Measurements from ENCODE around the gene SMIM11. TPM values are rescaled to one million over a fixed set of nuclear protein-coding genes. Genes with fewer than 3 reads are reported as not detected.
"Not testable (repeated sequence)": the region's sequence is repeated elsewhere in the genome, so short reads cannot be mapped to it uniquely, and the experiment has no call there.

Gene SMIM11
- polyA plus RNA-seq, 4 donors = 4.2 to 9.3 TPM; not detected in 2

DNA sequence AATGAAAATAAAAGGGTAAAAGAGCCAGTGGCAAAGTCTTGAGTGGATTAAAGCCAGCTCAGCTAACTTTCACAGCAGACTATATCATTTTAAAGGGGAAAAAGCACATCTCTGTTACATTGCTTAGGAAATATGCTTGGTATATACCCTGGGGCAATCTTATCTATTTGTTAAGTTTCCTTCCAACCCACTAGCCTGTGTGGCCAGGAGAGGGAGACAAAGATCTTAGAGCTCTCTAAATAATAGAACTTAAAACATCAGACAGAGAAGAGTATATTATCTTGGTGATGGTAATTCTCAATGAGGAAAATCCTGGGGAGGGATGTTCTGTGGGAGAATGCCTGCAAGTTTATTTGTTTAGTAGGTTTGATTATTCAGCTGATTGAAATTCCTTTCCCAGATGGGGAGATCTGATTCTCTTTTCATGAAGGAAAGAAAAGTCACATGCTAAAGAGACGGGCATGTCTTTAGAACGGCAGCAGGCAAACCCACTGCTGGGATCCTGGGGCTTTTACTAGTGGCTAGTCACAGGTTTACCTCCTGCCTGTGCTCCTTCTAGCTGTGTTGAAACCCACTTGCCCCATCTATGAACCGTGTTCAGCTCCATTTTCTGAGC is 7.9 kb upstream of the SMIM11 start:
- Histone ChIP-seq H3K36me3 (ENCODE audit: control insufficient read depth in 3 of 3, insufficient read depth in 2 of 3, low read depth in 1 of 3, low read length in 3 of 3) (no peaks in the 10 kb centered on the region), H3K4me1 (ENCODE audit: control insufficient read depth in 3 of 3, insufficient read depth in 2 of 3, low read depth in 1 of 3, low read length in 2 of 3) (peaks cover 0 to 7% (median 0%) of the 10 kb centered on the region in 3 donors), H3K27ac (ENCODE audit: low read depth in 1 of 3, low read length in 2 of 3) (no peak overlapping the region), H3K27me3 (ENCODE audit: control insufficient read depth in 3 of 3, insufficient read depth in 3 of 3, low read length in 3 of 3) (no peaks in the 10 kb centered on the region), H3K4me3 (ENCODE audit: low read depth in 1 of 3, low read length in 3 of 3) (no peak overlapping the region), H3K9me3 (ENCODE audit: control insufficient read depth in 2 of 2, insufficient read depth in 1 of 2, low read depth in 1 of 2, low read length in 1 of 2) (no peaks in the 10 kb centered on the region)
- 65 to 76% (median 70%) methylated on average over 3 of the region's 3 CpGs for WGBS, 3 donors
- DNase-seq (peak; percentile 62 to 70), FAIRE-seq (no peak)

DNA sequence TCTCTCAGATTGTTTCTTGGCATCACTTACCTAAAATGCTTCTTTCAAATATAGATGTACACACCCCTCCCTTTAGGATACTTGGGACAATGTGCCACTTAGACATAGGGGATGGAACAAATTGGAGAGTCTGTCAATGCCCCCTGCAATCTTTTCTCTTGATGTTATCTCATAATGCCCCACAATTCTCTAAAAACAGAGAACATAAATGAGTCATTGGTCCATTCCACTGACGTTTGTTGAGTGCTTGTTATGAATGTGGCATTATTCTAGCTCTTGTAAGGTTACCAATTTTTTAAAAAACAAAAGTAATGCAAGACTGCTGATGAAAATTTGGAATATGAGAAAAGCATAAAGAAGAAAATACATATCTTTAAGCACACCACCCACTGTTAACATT is 5.6 kb upstream of the SMIM11 start:
- Histone ChIP-seq H3K9me3 (ENCODE audit: control insufficient read depth in 2 of 2, insufficient read depth in 1 of 2, low read depth in 1 of 2, low read length in 1 of 2) (no peaks in the 10 kb centered on the region), H3K27ac (ENCODE audit: low read depth in 1 of 3, low read length in 2 of 3) (no peak overlapping the region), H3K4me3 (ENCODE audit: low read depth in 1 of 3, low read length in 3 of 3) (no peak overlapping the region), H3K4me1 (ENCODE audit: control insufficient read depth in 3 of 3, insufficient read depth in 2 of 3, low read depth in 1 of 3, low read length in 2 of 3) (peaks cover 0 to 3% (median 0%) of the 10 kb centered on the region in 3 donors), H3K36me3 (ENCODE audit: control insufficient read depth in 3 of 3, insufficient read depth in 2 of 3, low read depth in 1 of 3, low read length in 3 of 3) (no peaks in the 10 kb centered on the region), H3K27me3 (ENCODE audit: control insufficient read depth in 3 of 3, insufficient read depth in 3 of 3, low read length in 3 of 3) (no peaks in the 10 kb centered on the region)
- DNase-seq (no peak), FAIRE-seq (no peak)
- 14 to 32% (median 25%) methylated on average over 1 of the region's 1 CpG for WGBS, 3 donors

DNA sequence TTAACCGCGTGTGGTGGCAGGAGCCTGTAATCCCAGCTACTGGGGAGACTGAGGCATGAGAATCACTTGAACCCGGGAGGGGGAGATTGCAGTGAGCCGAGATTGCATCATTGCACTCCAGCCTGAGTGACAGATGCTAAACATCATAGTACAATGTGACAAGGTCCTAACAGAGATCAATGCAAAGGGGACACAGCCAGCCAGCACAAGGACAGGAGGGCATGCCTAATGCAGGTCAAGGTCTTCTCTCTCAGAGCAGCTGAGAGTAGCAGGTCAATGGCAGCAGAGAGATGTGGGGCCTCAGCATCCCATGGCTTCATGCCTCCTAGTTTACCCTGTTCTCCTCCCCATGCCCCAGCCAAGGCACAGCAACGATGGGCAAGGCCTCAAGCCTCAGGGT is 3.0 kb upstream of the SMIM11 start:
- no peak overlapping the region for H3K4me3 ChIP-seq (ENCODE audit: low read depth in 1 of 3, low read length in 3 of 3)
- FAIRE-seq = no peak
- WGBS, 3 donors = 91 to 93% (median 92%) methylated on average over 5 of the region's 5 CpGs
- no peaks in the 10 kb centered on the region for H3K4me1 ChIP-seq (ENCODE audit: control insufficient read depth in 3 of 3, insufficient read depth in 2 of 3, low read depth in 1 of 3, low read length in 2 of 3)
- H3K27ac ChIP-seq (ENCODE audit: low read depth in 1 of 3, low read length in 2 of 3) = no peak overlapping the region
- H3K27me3 ChIP-seq (ENCODE audit: control insufficient read depth in 3 of 3, insufficient read depth in 3 of 3, low read length in 3 of 3) = no peaks in the 10 kb centered on the region
- DNase-seq = no peak
- H3K36me3 ChIP-seq (ENCODE audit: control insufficient read depth in 3 of 3, insufficient read depth in 2 of 3, low read depth in 1 of 3, low read length in 3 of 3) = no peaks in the 10 kb centered on the region
- H3K9me3 ChIP-seq (ENCODE audit: control insufficient read depth in 2 of 2, insufficient read depth in 1 of 2, low read depth in 1 of 2, low read length in 1 of 2) = no peaks in the 10 kb centered on the region

DNA sequence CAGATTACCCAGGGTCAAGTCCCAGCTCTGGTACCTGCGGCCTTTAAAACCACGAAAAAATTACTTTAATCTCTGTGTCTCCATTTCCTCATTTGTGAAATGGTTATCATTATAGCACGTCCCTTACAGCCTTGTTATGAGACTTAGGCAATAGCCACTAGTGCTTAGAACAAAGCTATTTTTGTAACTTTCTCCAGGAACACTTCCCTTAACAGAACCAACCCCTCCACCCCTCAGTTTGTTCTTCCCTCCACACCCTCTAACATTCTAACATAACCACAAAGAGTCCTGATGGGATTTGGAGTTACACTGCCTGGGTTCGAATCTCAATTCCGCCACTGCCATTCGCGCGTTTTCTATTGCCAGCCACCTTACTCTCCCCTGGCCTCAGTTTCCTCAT is 845 bp upstream of the SMIM11 start:
- H3K27ac ChIP-seq (ENCODE audit: low read depth in 1 of 3, low read length in 2 of 3); H3K4me3 ChIP-seq (ENCODE audit: low read depth in 1 of 3, low read length in 3 of 3); H3K36me3 ChIP-seq (ENCODE audit: control insufficient read depth in 3 of 3, insufficient read depth in 2 of 3, low read depth in 1 of 3, low read length in 3 of 3); H3K4me1 ChIP-seq (ENCODE audit: control insufficient read depth in 3 of 3, insufficient read depth in 2 of 3, low read depth in 1 of 3, low read length in 2 of 3); DNase-seq; H3K27me3 ChIP-seq (ENCODE audit: control insufficient read depth in 3 of 3, insufficient read depth in 3 of 3, low read length in 3 of 3); FAIRE-seq; H3K9me3 ChIP-seq (ENCODE audit: control insufficient read depth in 2 of 2, insufficient read depth in 1 of 2, low read depth in 1 of 2, low read length in 1 of 2): not testable (repeated sequence)
- no CpG with 5 or more reads among the region's 8 CpGs for WGBS, 3 donors

DNA sequence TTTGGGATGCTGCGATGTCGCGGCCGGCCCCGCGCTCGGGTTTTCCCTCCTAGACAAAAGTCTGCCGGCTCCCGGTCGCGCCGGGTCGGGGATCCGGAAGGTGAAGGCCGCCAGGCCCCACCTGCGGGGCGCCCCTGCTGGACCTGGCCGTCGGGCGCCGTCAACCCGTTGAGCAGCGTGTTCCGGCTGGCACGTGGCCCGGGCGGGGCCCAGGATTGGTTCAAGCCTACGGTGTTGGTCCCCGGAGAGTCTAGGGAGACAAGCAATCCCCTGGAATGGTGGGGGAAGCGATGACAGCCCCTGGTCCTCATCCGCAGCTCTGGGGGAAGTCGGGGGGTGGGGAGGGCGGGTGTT is 289 bp downstream of the SMIM11 start:
- not testable (repeated sequence) for H3K27ac ChIP-seq (ENCODE audit: low read depth in 1 of 3, low read length in 2 of 3); H3K27me3 ChIP-seq (ENCODE audit: control insufficient read depth in 3 of 3, insufficient read depth in 3 of 3, low read length in 3 of 3); H3K36me3 ChIP-seq (ENCODE audit: control insufficient read depth in 3 of 3, insufficient read depth in 2 of 3, low read depth in 1 of 3, low read length in 3 of 3); H3K4me3 ChIP-seq (ENCODE audit: low read depth in 1 of 3, low read length in 3 of 3); H3K4me1 ChIP-seq (ENCODE audit: control insufficient read depth in 3 of 3, insufficient read depth in 2 of 3, low read depth in 1 of 3, low read length in 2 of 3); FAIRE-seq; H3K9me3 ChIP-seq (ENCODE audit: control insufficient read depth in 2 of 2, insufficient read depth in 1 of 2, low read depth in 1 of 2, low read length in 1 of 2); DNase-seq
- no CpG with 5 or more reads among the region's 33 CpGs for WGBS, 3 donors

DNA sequence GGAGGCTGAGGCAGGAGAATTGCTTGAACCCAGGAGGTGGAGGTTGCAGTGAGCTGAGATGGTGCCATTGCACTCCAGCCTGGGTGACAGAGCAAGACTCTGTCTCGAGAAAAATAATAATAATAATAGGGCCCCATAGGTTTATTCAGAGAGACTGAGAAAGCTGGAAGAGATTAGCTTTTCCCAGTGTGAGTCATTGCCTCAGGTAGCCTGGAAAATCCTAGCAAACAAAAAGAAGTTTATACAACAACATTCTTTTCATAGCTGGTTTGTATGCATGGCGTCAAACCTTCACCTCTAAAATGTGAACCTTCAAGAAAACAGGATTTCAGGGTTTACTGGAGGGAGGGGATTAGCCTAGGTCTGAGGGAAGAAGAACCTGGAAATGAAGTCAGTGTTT is 7.8 kb downstream of the SMIM11 start:
- not testable (repeated sequence) for H3K27me3 ChIP-seq (ENCODE audit: control insufficient read depth in 3 of 3, insufficient read depth in 3 of 3, low read length in 3 of 3); H3K27ac ChIP-seq (ENCODE audit: low read depth in 1 of 3, low read length in 2 of 3); H3K4me3 ChIP-seq (ENCODE audit: low read depth in 1 of 3, low read length in 3 of 3); H3K36me3 ChIP-seq (ENCODE audit: control insufficient read depth in 3 of 3, insufficient read depth in 2 of 3, low read depth in 1 of 3, low read length in 3 of 3); FAIRE-seq; H3K9me3 ChIP-seq (ENCODE audit: control insufficient read depth in 2 of 2, insufficient read depth in 1 of 2, low read depth in 1 of 2, low read length in 1 of 2); H3K4me1 ChIP-seq (ENCODE audit: control insufficient read depth in 3 of 3, insufficient read depth in 2 of 3, low read depth in 1 of 3, low read length in 2 of 3); DNase-seq
- no CpG with 5 or more reads among the region's 2 CpGs for WGBS, 3 donors

DNA sequence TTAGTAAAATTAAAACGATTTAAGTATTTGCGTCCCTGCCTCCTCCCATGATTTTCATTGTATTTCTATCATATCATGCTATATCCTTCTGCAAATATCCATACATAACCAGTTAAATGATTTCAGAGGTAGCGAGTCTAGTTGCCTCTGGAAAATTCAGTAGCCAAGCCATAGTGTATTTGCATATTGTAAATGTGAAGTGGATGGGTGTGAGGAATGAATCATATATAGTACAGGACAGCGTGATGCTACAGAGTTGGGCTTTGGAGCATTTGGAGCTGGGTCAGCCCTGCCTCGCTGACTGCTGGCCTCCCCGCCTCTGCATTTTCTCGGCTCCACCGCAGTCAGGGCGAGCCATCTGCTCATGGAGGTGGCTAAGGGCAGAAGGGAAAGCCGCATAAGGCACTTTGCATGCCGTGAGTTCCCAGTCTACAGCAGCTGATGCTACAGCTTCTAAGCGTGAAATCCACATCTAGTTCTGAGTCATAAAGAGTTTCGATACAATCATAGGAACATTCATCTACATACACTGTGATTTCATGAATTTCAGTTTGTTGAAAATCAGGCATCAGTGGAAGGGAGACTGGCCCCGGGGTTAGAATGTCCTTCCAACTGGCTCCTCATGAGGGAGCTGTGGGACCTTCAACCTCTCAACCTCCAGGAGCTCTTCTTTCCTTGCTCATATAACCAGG is 8.6 kb downstream of the SMIM11 start:
- WGBS, 3 donors = no CpG with 5 or more reads among the region's 14 CpGs
- not testable (repeated sequence) for H3K9me3 ChIP-seq (ENCODE audit: control insufficient read depth in 2 of 2, insufficient read depth in 1 of 2, low read depth in 1 of 2, low read length in 1 of 2); FAIRE-seq; H3K4me3 ChIP-seq (ENCODE audit: low read depth in 1 of 3, low read length in 3 of 3); DNase-seq; H3K4me1 ChIP-seq (ENCODE audit: control insufficient read depth in 3 of 3, insufficient read depth in 2 of 3, low read depth in 1 of 3, low read length in 2 of 3); H3K36me3 ChIP-seq (ENCODE audit: control insufficient read depth in 3 of 3, insufficient read depth in 2 of 3, low read depth in 1 of 3, low read length in 3 of 3); H3K27ac ChIP-seq (ENCODE audit: low read depth in 1 of 3, low read length in 2 of 3); H3K27me3 ChIP-seq (ENCODE audit: control insufficient read depth in 3 of 3, insufficient read depth in 3 of 3, low read length in 3 of 3)

DNA sequence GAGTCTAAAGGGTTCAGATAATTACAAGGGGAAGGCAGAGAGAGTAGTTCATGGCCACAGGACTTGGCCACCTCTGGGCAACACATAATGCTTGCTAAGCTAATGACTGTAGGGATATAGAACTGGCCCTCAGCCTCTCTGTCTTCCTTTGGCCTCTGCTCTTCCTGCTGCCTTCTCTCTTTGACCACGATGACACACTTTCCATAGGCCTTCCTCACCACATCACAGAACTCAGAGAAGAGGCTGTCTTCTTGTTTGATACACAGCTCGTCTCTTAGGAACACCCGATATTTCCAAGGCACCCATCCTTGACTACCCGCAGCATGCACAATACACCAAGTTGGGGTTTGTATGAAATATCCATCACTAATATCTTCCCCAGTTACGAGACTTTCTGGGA is 25.2 kb downstream of the SMIM11 start:
- WGBS, 3 donors = no CpG with 5 or more reads among the region's 5 CpGs
- H3K9me3 ChIP-seq (ENCODE audit: control insufficient read depth in 2 of 2, insufficient read depth in 1 of 2, low read depth in 1 of 2, low read length in 1 of 2); H3K4me1 ChIP-seq (ENCODE audit: control insufficient read depth in 3 of 3, insufficient read depth in 2 of 3, low read depth in 1 of 3, low read length in 2 of 3); DNase-seq; H3K36me3 ChIP-seq (ENCODE audit: control insufficient read depth in 3 of 3, insufficient read depth in 2 of 3, low read depth in 1 of 3, low read length in 3 of 3); H3K27ac ChIP-seq (ENCODE audit: low read depth in 1 of 3, low read length in 2 of 3); FAIRE-seq; H3K4me3 ChIP-seq (ENCODE audit: low read depth in 1 of 3, low read length in 3 of 3); H3K27me3 ChIP-seq (ENCODE audit: control insufficient read depth in 3 of 3, insufficient read depth in 3 of 3, low read length in 3 of 3): not testable (repeated sequence)

DNA sequence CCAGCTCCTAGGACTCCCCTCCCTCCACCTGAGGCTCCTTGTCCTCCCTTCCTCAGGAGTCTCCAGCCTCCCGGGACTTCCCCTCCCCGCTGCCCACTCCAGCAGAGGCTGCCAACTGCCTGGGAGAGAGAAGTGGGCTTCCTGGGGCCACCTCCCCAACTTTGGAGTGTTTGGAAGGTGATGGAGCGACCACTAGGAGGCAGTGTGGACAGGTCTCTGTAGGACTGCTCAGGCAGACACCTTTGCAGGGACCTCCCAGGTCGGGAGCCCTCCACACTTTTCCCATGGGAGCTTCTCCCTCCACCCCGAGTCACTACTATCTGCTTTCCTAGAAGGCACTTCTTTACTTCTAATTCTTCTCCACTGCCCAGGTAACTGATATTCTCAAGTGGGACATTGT is 29.4 kb downstream of the SMIM11 start:
- not testable (repeated sequence) for FAIRE-seq; H3K27ac ChIP-seq (ENCODE audit: low read depth in 1 of 3, low read length in 2 of 3); H3K4me3 ChIP-seq (ENCODE audit: low read depth in 1 of 3, low read length in 3 of 3); DNase-seq; H3K9me3 ChIP-seq (ENCODE audit: control insufficient read depth in 2 of 2, insufficient read depth in 1 of 2, low read depth in 1 of 2, low read length in 1 of 2); H3K27me3 ChIP-seq (ENCODE audit: control insufficient read depth in 3 of 3, insufficient read depth in 3 of 3, low read length in 3 of 3); H3K36me3 ChIP-seq (ENCODE audit: control insufficient read depth in 3 of 3, insufficient read depth in 2 of 3, low read depth in 1 of 3, low read length in 3 of 3); H3K4me1 ChIP-seq (ENCODE audit: control insufficient read depth in 3 of 3, insufficient read depth in 2 of 3, low read depth in 1 of 3, low read length in 2 of 3)
- whole genome bisulfite sequencing, 3 donors = no CpG with 5 or more reads among the region's 5 CpGs

All from small intestine (tissue), 7 donors.